Parathyroid adenoma (tissue), 2 donors: ENCODE measurements around the gene PRRT4.

ENCODE experiments used
- H2AFZ ChIP-seq: fragments of 300-600 bp; sonication (generic); one replicate; pipeline ENCODE4 v1.7.0; 2017; ENCODE audit warnings: antibody characterized with exemption, mild to moderate bottlenecking
- H3K27ac ChIP-seq: fragments of 300-600 bp; sonication (generic); one replicate; pipeline ENCODE4 v1.7.0; 2017
- H3K27me3 ChIP-seq: fragments of 300-600 bp; sonication (generic); one replicate; pipeline ENCODE4 v1.7.0; 2017; ENCODE audit warnings: low read length; ENCODE audit not compliant: control insufficient read depth, insufficient read depth
- H3K36me3 ChIP-seq: fragments of 300-600 bp; sonication (generic); one replicate; pipeline ENCODE4 v1.7.0; 2017; ENCODE audit warnings: low read length; ENCODE audit not compliant: control insufficient read depth, insufficient read depth
- H3K4me1 ChIP-seq: fragments of 300-600 bp; sonication (generic); one replicate; pipeline ENCODE4 v1.7.0; 2017; ENCODE audit warnings: control low read depth
- H3K4me2 ChIP-seq: fragments of 300-600 bp; sonication (generic); one replicate; pipeline ENCODE4 v1.7.0; 2017; ENCODE audit warnings: low read length
- H3K4me3 ChIP-seq: fragments of 300-600 bp; sonication (generic); one replicate; pipeline ENCODE4 v1.7.0; 2017; ENCODE audit warnings: low read depth, low read length
- H3K79me2 ChIP-seq: fragments of 300-600 bp; sonication (generic); one replicate; pipeline ENCODE4 v1.7.0; 2017; ENCODE audit warnings: control low read depth
- H3K9ac ChIP-seq: fragments of 300-600 bp; sonication (generic); one replicate; pipeline ENCODE4 v1.7.0; 2017; ENCODE audit warnings: mild to moderate bottlenecking
- H3K9me3 ChIP-seq: fragments of 300-600 bp; sonication (generic); one replicate; pipeline ENCODE4 v1.7.0; 2017; ENCODE audit warnings: low read length; ENCODE audit not compliant: control insufficient read depth
- CTCF ChIP-seq: fragments of 300-600 bp; sonication (generic); IDR thresholded peaks from one replicate; pipeline ENCODE4 v1.7.0; 2017; ENCODE audit warnings: antibody characterized with exemption, mild to moderate bottlenecking
- donor health status: primary hyperparathyroidism.

Gene PRRT4

DNA sequence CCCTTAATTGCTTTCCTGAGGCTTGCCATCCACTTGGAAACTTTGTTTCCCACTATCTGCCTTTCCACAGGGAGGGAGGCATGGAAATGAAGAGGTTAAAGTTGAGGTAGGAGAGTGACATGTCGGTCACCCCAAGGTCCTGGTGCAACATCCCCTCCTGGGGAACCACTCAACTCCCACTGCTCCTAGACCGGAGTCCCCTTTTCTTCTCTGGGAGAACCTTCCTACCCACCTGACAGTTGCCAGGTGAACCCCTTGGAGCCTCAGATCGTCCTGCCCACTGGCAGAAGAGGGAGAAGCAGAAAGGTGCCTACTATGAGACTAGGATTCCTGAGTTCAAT is 26.6 kb upstream of the PRRT4 start:
- Histone ChIP-seq H3K4me3 (no peak overlapping the region), H3K9ac (no peak overlapping the region), H3K27me3 (no peaks in the 10 kb centered on the region), H3K4me1 (no peaks in the 10 kb centered on the region), H3K36me3 (no peaks in the 10 kb centered on the region), H3K4me2 (no peak overlapping the region), H3K27ac (no peak overlapping the region), H2AFZ (no peak overlapping the region), H3K9me3 (no peaks in the 10 kb centered on the region), H3K79me2 (no peaks in the 10 kb centered on the region)
- no peak for TF ChIP-seq CTCF

DNA sequence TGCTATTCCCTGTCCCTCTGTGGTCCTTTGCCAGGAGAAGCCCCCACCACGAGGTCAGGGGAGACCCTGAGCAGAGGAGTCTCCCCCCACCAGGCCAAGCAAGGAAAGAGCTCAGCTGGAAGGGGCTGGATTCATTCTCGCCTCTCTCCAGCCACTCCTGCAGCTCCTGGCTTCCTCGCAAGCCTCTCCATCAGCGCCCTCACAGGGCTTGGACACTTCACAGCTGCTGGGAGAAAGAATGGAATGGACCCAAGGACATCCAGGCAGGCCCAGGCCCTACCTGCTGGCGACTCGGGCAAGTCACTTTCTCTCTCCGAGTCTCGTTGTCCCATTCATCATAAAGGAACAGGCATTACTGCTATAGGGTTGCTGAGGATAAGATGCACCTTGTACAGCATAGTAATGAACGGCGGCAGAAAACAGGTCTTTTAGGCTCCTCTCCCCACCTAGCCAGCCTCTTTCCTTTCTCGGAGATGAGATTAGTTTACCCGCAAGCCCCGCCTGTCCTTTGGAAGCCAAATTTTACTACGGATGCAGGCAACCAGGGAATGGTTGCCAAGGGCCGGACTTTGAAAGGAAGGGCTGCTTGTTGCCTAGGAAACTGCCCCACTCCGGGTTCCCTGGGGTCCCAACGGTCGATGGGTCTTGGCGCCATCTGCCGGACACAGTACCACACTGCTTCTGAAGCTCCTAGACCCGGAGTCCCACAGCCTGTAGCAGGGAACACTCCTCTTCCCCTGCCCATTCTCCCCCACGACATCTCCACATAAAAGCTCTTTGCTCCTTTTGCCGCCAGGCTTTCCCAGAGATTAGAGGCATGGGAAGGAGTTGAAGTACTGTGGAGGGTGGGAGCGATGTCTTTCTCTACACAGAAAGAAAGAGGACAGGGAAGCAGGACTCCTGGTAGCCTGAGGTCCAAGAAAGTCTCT is 26.0 kb upstream of the PRRT4 start:
- no peak overlapping the region for H3K4me3 ChIP-seq
- no peak overlapping the region for H3K4me2 ChIP-seq
- H3K27ac ChIP-seq = no peak overlapping the region
- peak; percentile 84 for TF ChIP-seq CTCF
- no peaks in the 10 kb centered on the region for H3K9me3 ChIP-seq
- peak overlapping the region; percentile 51 for H2AFZ ChIP-seq
- no peaks in the 10 kb centered on the region for H3K4me1 ChIP-seq
- no peaks in the 10 kb centered on the region for H3K27me3 ChIP-seq
- no peaks in the 10 kb centered on the region for H3K36me3 ChIP-seq
- no peak overlapping the region for H3K9ac ChIP-seq
- no peaks in the 10 kb centered on the region for H3K79me2 ChIP-seq

GRCh38 chr7:128385988-128386925 is 24.8 kb upstream of the PRRT4 start:
- H3K9me3 ChIP-seq = no peaks in the 10 kb centered on the region
- H3K4me2 ChIP-seq = no peak overlapping the region
- no peak overlapping the region for H2AFZ ChIP-seq
- H3K4me1 ChIP-seq = no peaks in the 10 kb centered on the region
- no peak overlapping the region for H3K9ac ChIP-seq
- no peaks in the 10 kb centered on the region for H3K79me2 ChIP-seq
- H3K36me3 ChIP-seq = no peaks in the 10 kb centered on the region
- no peak overlapping the region for H3K27ac ChIP-seq
- TF ChIP-seq CTCF = no peak
- H3K27me3 ChIP-seq = no peaks in the 10 kb centered on the region
- H3K4me3 ChIP-seq = no peak overlapping the region

DNA sequence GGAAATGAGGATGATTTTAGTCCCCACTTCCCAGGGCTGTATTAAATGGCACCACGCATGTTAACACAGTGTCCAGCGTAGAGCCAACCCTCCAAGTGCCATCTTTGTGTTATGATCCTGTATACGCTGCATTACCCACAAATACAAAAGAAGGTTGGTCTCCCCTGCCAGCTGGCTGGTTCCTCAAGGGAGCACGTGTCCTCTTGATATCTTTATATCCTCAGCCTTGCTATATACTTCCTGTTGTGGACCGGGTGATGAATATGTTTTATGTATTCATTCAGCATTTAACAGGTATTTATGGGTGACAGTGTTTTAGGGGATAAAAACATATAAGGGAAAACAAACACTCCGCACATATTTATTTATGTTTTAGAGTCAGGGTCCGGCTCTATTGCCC is 23.2 kb upstream of the PRRT4 start:
- Histone ChIP-seq H3K36me3 (no peaks in the 10 kb centered on the region), H3K4me2 (no peak overlapping the region), H3K4me3 (no peak overlapping the region), H3K79me2 (no peaks in the 10 kb centered on the region), H3K27ac (no peak overlapping the region), H3K9me3 (no peaks in the 10 kb centered on the region), H2AFZ (no peak overlapping the region), H3K4me1 (no peaks in the 10 kb centered on the region), H3K27me3 (no peaks in the 10 kb centered on the region), H3K9ac (no peak overlapping the region)
- no peak for TF ChIP-seq CTCF
